Activated CD8-positive, alpha-beta T cell treated with anti-CD3 and anti-CD28 coated beads for 36 hours (primary cell): ENCODE measurements around the gene HUNK. TPM values are rescaled to one million over a fixed set of nuclear protein-coding genes. Genes with fewer than 3 reads are reported as not detected.
"Not testable (repeated sequence)": the region's sequence is repeated elsewhere in the genome, so short reads cannot be mapped to it uniquely, and the experiment has no call there.

Source experiments
- ATAC-seq: fragments of 200-7000 bp; cut with Tn5 transposase; one replicate; pipeline ENCODE4 v1.10.0; 2021; ENCODE audit warnings: mild to moderate bottlenecking, moderate library complexity
- CTCF ChIA-PET: fragments of 350-600 bp; sonication (Branson Sonifier 250); formaldehyde crosslinking; loops from one replicate; lab custom pipeline; 2021; ENCODE audit warnings: antibody characterized with exemption; lab: Charles Lee
- POLR2A ChIA-PET: fragments of 350-600 bp; sonication (Branson Sonifier 250); formaldehyde crosslinking; loops from one replicate; lab custom pipeline; 2021; ENCODE audit warnings: antibody characterized with exemption; lab: Charles Lee
- DNase-seq: peaks from one replicate; pipeline ENCODE4 v3.0.0-alpha.2; 2020
- H3K27ac Mint-ChIP-seq: one replicate; pipeline ENCODE4 v1.8.0; 2021; ENCODE audit warnings: mild to moderate bottlenecking, mixed read lengths
- H3K27me3 Mint-ChIP-seq: one replicate; pipeline ENCODE4 v1.8.0; 2021; ENCODE audit warnings: mixed read lengths
- H3K36me3 Mint-ChIP-seq: one replicate; pipeline ENCODE4 v1.8.0; 2021; ENCODE audit warnings: low read depth, mixed read lengths
- H3K4me1 Mint-ChIP-seq: one replicate; pipeline ENCODE4 v1.8.0; 2021; ENCODE audit warnings: low read depth, mixed read lengths
- H3K4me3 Mint-ChIP-seq: one replicate; pipeline ENCODE4 v1.8.0; 2021; ENCODE audit warnings: mild to moderate bottlenecking, moderate library complexity, mixed read lengths
- H3K9me3 Mint-ChIP-seq: one replicate; pipeline ENCODE4 v1.8.0; 2021; ENCODE audit warnings: mixed read lengths
- CTCF ChIP-seq: fragments of 200-600 bp; IDR thresholded peaks from one replicate; pipeline ENCODE4 v1.8.0; 2022; ENCODE audit warnings: antibody characterized with exemption, mild to moderate bottlenecking
- intact Hi-C: fragments of 100-400 bp; cut with micrococcal nuclease; formaldehyde crosslinking; loops from one replicate; pipeline ENCODE4 v1.10.0; 2022
- total RNA-seq, 2 experiments: library from RNA; stranded (reverse); gene quantifications; one replicate each; pipeline ENCODE4 v1.2.3, GENCODE V29; 2021

The HUNK gene
- total RNA-seq, 2 experiments from 2014 or later, result 0.20 to 0.27 TPM

- DNase-seq (no peak), ATAC-seq (no peak)
- no peaks in the 10 kb centered on the region for H3K36me3 Mint-ChIP-seq
- no peak overlapping the region for H3K4me3 Mint-ChIP-seq
- CTCF ChIA-PET, result interaction anchor here (1.4 kb wide), 1 partner anchor 74 kb away, joined by 3 read pairs; no protein-coding TSS in a partner anchor
- intact Hi-C loops, result no loop called here
- POLR2A ChIA-PET, result no interaction called here
- H3K9me3 Mint-ChIP-seq, result no peaks in the 10 kb centered on the region
- H3K27me3 Mint-ChIP-seq, result peaks cover 4% of the 10 kb centered on the region
- no peak overlapping the region for H3K27ac Mint-ChIP-seq
- TF ChIP-seq CTCF, result no peak
- peaks cover 3% of the 10 kb centered on the region for H3K4me1 Mint-ChIP-seq
Measured at GRCh38 chr21:31945141-31945540, 72.3 kb downstream of the HUNK start.

- peaks cover 4% of the 10 kb centered on the region for H3K27me3 Mint-ChIP-seq
- POLR2A ChIA-PET, result no interaction called here
- no peak overlapping the region for H3K4me3 Mint-ChIP-seq
- no peaks in the 10 kb centered on the region for H3K9me3 Mint-ChIP-seq
- TF ChIP-seq CTCF, result no peak
- CTCF ChIA-PET, result interaction anchor here (1.4 kb wide), 1 partner anchor 74 kb away, joined by 3 read pairs; no protein-coding TSS in a partner anchor
- DNase-seq (no peak), ATAC-seq (no peak)
- no peaks in the 10 kb centered on the region for H3K36me3 Mint-ChIP-seq
- H3K4me1 Mint-ChIP-seq, result peaks cover 3% of the 10 kb centered on the region
- intact Hi-C loops, result no loop called here
- H3K27ac Mint-ChIP-seq, result no peak overlapping the region
Measured at GRCh38 chr21:31945546-31945945, 72.7 kb downstream of the HUNK start.

- no peak for ATAC-seq
- Mint-ChIP-seq H3K36me3 (no peaks in the 10 kb centered on the region), H3K9me3 (no peaks in the 10 kb centered on the region), H3K27me3 (peaks cover 4% of the 10 kb centered on the region), H3K27ac (no peak overlapping the region), H3K4me3 (no peak overlapping the region), H3K4me1 (peaks cover 3% of the 10 kb centered on the region)
- POLR2A ChIA-PET, result no interaction called here
- CTCF ChIA-PET, result interaction anchor here (1.4 kb wide), 1 partner anchor 75 kb away, joined by 3 read pairs; no protein-coding TSS in a partner anchor
- no peak for DNase-seq
- no peak for TF ChIP-seq CTCF
- intact Hi-C loops, result no loop called here
Measured at GRCh38 chr21:31946231-31946630, 73.4 kb downstream of the HUNK start.

- ATAC-seq, DNase-seq, H3K4me3 Mint-ChIP-seq, H3K36me3 Mint-ChIP-seq, POLR2A ChIA-PET, H3K27ac Mint-ChIP-seq, intact Hi-C loops, H3K9me3 Mint-ChIP-seq, H3K4me1 Mint-ChIP-seq, H3K27me3 Mint-ChIP-seq: not testable (repeated sequence)
- CTCF ChIA-PET, result interaction anchor here (1.4 kb wide), 1 partner anchor 76 kb away, joined by 3 read pairs; no protein-coding TSS in a partner anchor
Measured at GRCh38 chr21:31946876-31947550, 74.2 kb downstream of the HUNK start.

- Mint-ChIP-seq H3K9me3 (no peaks in the 10 kb centered on the region), H3K27me3 (peaks cover 2% of the 10 kb centered on the region), H3K27ac (no peak overlapping the region), H3K4me3 (no peak overlapping the region), H3K36me3 (no peaks in the 10 kb centered on the region), H3K4me1 (peaks cover 3% of the 10 kb centered on the region)
- no peak for ATAC-seq
- intact Hi-C loops, result no loop called here
- DNase-seq, result no peak
- ChIA-PET CTCF (no interaction called here), POLR2A (no interaction called here)
- no peak for TF ChIP-seq CTCF
Measured at GRCh38 chr21:31948676-31949075, 75.9 kb downstream of the HUNK start.
